ENCODE data around the gene NLRP1. TPM values are rescaled to one million over a fixed set of nuclear protein-coding genes. Genes with fewer than 3 reads are reported as not detected.

Gene NLRP1
- total RNA-seq, 1 experiment from 2014 or later, result 39.0 TPM

DNA sequence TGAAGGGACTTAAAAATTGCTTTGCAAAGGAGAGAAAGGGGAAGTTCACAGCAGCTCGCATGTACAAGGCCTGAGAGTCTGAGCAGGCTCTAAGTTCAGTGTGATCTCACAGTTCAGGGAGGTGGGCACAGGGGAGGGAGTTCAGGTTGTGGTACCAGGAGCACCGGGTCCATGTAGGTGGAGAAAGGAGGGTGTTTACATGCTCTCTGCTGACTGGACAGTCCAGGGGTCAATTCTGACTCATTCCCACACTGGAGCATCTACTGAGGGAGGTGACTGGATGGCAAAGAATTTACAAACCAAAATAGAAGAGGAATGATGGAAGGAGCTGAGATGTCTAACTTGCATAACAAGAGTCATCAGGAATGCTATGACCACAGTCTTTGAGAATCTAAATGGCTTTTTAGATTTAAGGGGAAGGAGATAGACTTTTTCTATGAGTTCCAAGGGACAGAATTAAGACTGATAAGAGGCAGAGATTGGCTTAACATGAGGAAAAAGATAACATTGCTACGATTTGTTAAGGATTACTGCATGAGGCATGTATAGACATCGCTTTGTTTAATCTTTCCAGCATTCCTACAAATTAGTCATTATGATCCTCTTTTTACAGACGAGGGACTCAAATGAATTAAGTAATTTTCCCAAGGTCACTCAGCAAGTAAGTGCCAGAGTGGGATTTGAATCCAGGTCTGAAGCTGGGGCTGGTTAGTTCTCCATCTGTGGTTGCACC is 68.1 kb downstream of the NLRP1 start:
- peak; percentile 97 for DNase-seq (ENCODE audit: low read depth)

DNA sequence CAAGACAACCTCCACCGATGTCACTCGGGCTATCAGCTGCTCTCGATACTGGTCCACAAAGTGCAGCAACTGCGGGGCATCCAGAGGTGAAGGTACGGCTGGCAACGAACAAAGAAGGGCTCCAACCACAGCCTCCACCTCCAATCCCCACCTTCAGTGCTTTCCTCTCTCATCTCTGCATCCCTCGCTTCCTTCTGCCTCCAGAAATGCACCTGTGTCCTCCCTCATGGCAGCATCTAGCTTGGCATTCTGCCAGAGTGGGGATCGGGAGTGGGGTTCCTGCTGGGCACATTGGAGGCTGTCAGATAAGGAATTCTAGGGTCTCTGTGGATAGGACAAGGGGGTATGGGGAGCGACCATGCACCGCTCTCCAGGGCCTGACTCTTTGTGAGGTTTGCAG is 69.3 kb downstream of the NLRP1 start:
- no peak for DNase-seq (ENCODE audit: low read depth)

DNA sequence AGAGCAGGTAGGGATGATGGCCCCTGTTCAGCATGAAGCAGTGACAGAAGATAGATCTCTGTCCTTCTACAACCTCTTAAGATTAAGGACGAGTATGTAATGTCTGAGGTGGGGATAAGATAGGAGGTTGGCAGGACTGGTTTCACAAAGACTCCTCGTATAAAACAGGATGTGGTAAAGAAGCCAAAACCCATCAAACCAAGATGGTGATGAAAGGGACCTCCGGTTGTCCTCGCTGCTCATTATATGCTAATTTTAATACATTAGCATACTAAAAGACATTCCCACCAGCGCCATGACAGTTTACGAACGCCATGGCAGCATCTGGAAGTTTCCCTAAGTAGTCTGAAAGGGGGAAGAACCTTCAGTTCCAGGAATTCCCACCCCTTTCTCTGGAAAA is 70.7 kb downstream of the NLRP1 start:
- DNase-seq (ENCODE audit: low read depth), result no peak

DNA sequence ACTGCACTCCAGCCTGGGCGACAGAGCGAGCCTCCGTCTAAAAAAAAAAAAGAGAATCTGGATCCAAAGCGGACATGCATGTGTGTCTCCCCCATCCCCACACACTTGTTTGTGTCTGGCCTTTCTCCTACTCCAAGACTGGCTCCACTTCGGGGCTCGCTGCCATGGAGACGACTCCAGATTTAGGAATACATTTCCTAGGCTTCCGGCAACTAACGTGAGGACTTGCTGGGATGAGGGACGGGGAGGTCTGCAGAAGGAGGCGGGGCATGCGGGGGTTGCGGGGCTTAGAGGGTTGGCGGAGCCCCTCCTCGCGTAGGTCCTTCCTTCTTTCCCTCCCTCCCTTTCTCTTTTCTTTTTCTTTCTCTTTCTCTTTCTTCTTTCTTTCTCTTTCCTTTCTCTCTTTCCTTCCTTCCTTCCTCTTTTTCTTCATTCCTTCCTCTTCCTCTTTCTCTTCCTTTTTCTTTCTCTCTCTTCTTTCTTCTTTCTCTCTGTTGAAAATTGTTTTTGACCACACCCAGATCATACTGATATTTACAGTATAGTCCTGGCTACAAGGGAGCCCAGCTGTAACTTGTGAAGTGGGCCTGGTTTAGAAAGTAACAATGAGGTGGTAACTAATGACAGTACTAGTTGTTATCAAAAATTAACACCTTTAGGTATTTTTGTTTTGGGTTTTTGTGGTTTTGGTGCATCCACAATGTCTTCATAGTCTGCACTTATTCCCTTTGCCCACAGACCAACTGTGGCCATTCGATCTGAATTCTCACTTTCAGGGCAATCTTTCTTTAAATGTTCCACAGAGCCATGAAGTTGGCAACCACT is 72.7 kb downstream of the NLRP1 start:
- no peak for DNase-seq (ENCODE audit: low read depth)

DNA sequence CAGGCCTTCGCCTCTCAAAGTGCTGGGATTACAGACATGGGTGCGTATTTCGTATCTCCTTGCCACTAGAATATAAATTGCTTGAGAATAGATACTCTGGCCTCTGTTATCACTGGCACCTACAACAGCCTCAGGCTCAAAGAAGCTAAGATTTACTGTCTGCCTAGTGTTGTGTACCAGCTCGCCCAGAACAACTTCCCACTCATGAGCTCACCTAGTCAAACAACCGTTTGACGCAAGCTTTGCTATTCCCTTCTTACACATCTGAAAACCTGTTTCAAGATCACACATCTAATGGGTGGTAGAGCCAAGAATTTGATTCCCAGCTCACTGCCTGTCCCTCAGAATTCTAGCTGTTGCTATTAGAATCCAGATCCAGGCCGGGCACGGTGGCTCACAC is 73.5 kb downstream of the NLRP1 start:
- DNase-seq (ENCODE audit: low read depth), result no peak

DNA sequence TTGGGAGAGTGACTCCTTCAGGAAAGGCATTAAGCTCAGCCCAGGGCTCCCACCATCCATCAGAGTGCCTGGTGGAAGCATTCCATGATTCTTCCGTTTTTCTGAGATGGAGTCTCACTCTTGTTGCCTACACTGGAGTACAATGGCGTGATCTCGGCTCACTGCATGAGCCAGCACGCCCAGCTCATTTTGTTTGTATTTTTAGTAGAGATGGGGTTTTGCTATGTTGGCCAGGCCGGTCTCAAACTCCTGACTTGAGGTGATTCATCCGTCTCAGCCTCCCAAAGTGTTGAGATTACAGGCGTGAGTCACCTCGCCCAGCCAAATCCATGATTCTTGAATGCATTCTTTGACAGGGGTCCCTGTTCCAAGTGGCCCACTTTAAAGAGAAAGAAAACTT is 74.8 kb downstream of the NLRP1 start:
- DNase-seq (ENCODE audit: low read depth), result peak; percentile 39

DNA sequence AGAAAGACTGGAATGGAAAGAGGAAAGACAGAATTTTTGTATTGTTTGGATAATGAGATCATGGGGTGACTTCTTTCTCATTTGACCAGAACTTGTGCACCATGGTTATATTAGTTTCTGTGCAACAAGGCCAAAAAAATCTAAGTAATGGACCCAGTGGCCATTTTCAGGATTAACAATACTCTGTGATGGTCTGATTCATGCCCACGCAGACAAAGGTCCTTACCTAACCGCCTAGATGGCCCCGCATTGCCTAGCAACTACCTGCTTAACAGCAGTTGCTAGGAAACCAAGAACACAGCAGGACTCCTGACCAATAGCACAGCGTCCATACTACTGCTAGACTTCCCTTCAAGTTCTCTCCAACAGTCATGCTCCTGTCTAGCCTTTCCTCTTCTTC is 75.5 kb downstream of the NLRP1 start:
- peak; percentile 22 for DNase-seq (ENCODE audit: low read depth)

DNA sequence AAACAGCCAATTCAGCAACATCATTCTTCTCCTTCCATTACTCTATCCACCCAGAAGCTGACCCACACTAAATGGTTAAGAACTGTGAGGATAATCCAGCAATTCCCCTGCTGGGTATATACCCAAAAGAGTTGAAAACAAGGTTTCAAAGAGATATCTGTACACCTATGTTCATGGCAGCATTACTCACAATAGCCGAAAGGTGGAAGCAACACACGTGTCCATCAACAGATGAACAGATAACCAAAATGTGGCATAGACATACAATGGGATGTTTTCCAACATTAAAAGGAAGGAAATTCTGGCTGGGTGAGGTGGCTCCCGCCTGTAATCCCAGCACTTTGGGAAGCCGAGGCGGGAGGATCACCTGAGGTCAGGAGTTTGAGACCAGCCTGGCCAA is 78.0 kb downstream of the NLRP1 start:
- no peak for DNase-seq (ENCODE audit: low read depth)

DNA sequence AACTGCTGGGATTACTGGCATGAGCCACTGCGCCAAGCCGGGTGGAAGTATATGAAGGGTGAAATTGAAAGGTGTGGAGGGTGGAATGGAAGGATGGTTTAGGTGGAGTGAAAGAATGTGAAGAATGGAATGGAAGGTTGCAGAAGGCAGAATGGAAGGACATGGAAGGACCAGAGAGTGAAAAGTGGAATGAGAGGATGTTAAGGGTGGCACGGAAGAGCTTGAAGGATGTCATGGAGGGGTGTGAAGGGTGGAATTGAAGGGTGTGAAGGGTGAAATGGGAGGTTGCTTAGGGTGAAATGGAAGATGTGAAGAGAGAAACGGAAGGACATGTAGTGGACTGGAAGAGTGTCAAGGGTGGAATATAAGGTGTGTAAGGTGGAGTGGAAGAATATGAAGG is 81.8 kb downstream of the NLRP1 start:
- DNase-seq (ENCODE audit: low read depth), result no peak

DNA sequence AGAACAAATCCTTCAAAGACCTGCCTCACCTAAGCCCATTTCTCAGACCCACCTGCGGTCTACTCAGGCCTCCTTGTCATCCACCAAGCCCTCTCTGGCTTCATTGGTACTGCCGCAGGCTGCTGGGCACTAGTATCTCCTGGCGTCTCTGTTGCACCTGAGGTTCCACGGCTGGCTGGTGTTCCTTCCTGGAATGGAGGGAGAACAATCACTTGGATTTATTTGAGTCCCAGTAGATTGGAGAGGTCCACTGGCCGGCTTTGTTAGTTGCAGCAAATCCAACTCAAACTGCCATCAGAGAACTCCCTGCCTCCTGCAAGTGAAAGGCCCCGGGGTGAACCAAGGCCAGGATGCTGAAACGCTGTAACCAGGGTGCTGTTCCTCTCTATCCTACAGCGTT is 82.6 kb downstream of the NLRP1 start:
- no peak for DNase-seq (ENCODE audit: low read depth)

DNA sequence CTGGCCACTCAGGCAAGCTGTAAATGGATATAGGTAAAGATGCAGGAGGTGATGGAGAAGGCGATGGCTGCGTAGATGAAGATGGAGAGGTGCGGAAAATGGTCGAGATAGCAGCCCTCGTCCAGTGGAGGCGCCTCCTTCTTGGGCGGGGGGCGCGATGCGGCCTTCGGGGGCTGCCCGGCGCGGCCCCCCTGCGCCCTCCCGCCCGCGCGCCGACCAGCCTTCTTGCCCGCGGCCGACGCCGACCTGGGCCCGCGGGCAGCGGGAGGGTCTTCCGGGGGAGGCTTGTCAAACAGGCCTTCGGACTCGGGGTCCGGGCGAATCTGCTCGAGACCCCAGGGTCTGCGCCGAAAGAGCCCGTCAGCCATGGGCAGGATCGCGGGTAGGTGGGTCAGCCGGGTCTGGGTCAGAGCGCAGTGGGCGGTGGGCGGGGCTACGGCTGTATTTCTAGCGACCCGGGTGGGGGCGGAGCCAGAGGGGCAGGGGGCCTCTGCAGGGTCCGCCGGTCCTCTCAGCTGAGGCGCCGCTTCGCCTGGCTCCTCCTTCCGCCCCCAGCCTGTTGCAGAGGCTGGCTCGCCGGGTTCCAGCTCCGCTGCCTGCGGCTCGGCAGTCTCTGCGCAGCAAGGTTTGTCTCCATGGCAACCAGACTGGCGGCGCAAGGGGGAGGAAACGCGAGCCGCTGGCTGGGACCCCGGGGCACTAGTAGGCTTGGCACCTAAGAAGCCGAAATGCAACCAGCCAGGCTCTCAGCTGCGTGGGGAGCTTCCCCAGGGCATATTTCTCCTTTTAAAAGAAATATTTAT is 83.5 kb downstream of the NLRP1 start:
- peak; percentile 67 for DNase-seq (ENCODE audit: low read depth)

DNA sequence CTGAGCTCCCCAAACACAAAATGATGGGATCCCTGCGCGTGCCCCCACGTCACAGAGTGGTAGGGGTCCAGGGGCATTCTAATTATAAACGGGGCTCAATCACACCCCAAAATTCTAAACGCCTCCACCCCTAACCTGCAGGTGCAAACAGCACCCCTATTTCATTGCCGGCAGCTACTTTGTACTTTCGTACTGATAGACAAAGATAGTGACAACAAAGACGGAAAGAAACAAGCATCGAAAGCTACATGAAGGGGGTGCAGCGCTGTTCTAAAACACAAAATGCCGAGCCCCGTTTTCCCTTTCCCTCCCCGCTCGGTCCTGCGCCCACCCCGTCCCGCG is 84.1 kb downstream of the NLRP1 start:
- DNase-seq (ENCODE audit: low read depth), result no peak

DNA sequence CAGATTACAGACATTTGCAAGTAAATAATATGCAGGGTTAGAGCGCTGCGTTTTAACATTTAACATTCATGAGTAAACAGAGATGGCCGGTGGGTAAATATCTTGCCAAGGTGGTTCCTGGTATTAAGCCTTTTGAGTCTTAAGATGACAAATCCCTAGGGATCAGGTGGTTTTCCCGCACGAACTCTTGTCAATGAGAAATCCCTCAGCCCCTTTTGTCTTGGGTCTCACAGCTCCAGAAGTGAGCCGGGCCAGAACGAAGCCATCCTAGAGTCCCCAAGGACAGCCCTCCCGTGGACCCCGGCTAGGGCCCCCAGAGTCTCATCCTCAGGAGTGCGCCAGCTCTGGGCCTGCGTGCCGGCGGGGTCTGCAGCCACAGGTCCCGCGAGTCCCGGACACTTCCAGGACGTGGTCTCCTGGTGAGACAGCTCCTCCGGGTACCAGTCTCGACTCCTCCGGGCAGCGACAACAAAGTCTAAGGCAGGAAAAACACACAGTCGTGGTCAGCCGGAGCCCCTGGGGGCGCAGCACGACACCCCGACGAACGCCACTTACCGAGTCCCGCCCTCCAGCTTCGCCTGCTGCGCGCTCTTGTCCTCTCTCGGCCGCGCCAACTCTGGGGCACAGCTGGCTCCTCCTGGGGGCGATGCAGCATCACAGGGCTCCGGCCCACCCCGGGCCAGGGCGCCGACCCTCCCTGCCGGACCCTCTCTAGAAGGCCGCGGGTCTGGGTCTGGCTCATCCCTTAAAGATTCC is 84.7 kb downstream of the NLRP1 start:
- no peak for DNase-seq (ENCODE audit: low read depth)

DNA sequence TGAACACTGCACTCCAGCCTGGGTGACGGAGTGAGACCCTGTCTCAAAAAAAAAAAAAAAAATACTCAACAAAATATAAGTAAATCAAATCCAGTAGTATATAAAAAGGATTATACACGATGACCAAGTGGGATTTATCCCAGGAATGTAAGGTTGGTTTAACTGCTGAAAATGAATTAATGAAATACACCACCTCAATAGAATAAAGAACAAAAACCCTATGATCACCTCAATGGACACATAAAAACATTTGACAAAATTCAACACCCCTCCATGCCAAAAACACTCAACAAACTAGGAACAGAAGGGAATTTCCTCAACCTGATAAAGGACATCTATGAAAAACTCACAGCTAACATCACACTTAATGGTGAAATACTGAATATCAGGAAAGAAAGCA is 91.3 kb downstream of the NLRP1 start:
- no peak for DNase-seq (ENCODE audit: low read depth)

DNA sequence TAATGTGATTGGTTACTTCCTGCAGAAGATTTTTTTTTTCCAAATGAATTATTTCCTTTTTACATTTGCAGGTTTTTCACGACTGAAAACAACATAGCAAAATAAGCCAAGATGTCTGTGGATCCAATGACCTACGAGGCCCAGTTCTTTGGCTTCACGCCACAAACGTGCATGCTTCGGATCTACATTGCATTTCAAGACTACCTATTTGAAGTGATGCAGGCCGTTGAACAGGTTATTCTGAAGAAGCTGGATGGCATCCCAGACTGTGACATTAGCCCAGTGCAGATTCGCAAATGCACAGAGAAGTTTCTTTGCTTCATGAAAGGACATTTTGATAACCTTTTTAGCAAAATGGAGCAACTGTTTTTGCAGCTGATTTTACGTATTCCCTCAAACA is 95.6 kb downstream of the NLRP1 start:
- no peak for DNase-seq (ENCODE audit: low read depth)

DNA sequence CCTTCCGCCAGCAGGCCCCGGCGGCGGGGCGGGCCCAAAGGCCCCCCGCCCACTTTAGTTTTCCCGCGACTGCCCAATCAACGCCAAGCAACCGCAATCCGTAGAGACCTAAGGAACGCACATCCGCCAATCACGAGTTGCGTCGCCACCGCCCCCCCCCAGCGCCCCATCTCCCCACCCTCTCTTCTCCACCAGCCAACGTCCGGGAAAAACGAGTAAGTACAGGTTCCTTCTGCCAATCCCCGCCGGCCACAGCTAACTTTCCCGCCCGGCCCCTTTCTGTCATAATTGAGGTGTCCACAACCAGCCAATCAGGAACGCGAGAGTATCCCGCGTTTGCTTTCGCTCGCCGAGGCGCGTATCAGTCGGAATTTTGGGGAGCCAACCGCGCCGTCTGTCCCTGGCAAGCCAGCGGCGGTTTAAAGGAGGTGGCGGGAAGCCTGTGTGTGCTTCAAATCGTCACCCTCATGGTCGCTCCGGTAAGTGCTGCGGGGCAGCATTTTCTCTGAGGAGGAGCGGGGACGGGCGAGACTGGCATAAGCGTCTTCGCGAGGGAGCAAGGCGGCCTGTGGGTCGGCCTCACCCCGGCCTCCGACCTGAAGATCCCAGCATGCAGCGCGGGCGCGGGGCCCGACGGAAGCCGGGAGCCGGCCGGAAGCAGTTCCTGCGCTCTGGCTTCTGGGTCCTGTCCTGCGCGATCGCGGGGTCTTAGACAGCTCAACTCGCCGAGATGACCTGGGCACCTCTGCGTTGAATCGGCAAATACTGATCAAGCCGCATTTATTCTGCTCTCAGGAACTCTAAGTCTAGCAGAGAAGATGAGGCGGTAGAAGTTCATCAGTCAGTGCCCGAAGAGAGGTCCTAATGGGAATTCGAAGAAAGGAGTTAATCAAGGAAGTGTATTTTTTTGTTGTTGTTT is 97.8 kb downstream of the NLRP1 start, which contains the start of gene MIS12:
Gene MIS12, plus strand, starts transcription at position 361 of the 919 bp plus-strand sequence. CDS start 2,297 bp downstream, outside the sequence.
- DNase-seq (ENCODE audit: low read depth), result peak; percentile 99

DNA sequence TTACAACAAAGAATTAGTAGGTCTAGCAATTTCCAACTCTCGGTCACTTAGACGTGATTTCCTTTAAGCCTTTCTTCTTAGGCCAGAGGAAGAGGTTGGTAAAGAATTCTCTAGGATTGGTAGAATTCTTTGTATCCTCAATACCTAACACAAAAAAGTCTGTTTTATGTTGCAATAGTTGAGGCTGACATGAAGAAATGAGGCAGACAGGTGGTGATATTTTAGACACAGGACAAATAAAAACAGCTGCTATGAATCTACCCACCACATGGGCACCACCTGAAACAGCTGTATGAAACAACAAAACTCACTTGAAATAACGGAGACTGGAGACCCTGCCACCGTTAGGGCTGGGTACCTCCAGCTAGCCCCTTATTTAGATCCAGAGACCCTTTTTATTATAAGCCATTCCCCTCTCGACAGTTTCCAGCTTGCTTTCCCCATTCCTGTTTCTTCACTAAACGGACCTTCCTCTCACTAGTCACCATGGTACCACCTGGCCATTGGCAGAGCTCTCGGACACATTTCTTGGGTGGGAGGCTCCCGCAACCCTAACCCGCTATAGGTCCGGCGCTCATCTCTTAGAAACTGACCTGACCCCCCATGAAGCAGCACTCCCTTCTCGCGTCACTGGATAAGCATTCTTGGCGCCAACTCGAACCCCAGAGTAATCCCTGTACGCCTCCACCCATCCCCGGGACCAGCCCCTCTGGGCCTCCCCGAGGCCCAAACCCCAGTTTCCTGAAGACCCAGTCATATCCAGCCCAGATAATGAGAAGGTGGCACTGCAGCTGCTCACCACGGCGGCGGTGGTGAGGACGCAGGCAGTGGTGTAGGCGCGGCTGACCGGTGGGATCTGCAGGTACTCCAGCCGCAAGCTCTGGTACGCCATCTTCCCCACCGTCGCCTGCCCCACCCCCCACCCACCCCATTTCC is 98.8 kb downstream of the NLRP1 start, which contains the start of gene DERL2:
Gene DERL2, minus strand, starts transcription at position 909 of the 936 bp plus-strand sequence. Its CDS starts 17 bp downstream, at position 892.
- DNase-seq (ENCODE audit: low read depth), result peak; percentile 57

DNA sequence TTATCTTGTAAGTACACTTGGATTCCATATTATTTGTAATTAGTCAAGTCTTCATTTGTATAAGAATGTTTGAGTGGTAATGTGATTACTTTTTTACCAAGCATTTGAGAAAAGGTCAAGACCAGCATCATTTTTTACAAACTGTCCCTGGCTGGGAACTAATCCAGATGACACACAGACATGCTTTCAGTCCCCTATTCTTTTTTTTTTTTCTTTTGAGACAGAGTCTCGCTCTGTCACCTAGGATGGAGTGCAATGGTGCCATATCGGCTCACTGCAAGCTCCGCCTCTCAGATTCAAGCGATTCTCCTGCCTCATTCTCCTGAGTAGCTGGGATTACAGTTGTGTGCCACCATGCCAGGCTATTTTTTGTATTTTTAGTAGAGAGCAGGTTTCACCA is 102.9 kb downstream of the NLRP1 start:
- no peak for DNase-seq (ENCODE audit: low read depth)

DNA sequence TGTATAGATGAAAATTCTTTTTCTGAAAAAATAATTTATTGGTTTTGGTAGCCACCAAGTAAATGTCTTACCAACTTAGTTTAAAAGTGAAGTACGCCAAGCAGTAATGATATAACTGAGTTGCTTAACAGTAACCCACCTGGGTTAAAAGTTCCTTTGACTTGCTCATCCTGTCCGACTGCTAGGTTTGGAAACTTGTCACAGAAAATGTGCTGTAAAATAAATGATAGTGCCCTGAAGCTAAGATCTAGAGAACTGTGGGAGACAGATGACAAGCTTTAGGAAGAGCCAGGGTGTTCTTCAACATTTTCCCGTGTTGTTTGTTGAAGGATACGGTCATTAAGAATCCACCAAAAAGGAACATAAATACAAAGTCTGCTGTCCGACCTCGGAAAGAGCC is 103.3 kb downstream of the NLRP1 start:
- no peak for DNase-seq (ENCODE audit: low read depth)

Measured in LHCN-M2 (cell line).